H9 (cell line): ENCODE data around the gene TRA2B. TPM values are rescaled to one million over a fixed set of nuclear protein-coding genes. Genes with fewer than 3 reads are reported as not detected.
A peak's percentile ranks its signal among the peaks of the same experiment; 100 is the strongest.

Experiments used
- DNase-seq: peaks from one replicate; pipeline ENCODE4 v3.0.0-alpha.2; 2017
- H2AFZ ChIP-seq: one replicate; pipeline ENCODE4 v1.6.1; 2013; ENCODE audit warnings: mild to moderate bottlenecking, low read length, control low read depth, moderate library complexity
- H2AK5ac ChIP-seq: 2 replicates; pipeline ENCODE4 v1.6.1; 2013; ENCODE audit warnings: low read length, control low read depth, mixed read lengths; ENCODE audit not compliant: insufficient read length
- H2BK120ac ChIP-seq: one replicate; pipeline ENCODE4 v1.6.1; 2013; ENCODE audit warnings: low read depth, mild to moderate bottlenecking, low read length, control low read depth, inconsistent platforms; ENCODE audit not compliant: poor library complexity, severe bottlenecking
- H2BK12ac ChIP-seq: 2 replicates; pipeline ENCODE4 v1.6.1; 2013; ENCODE audit warnings: low read length, control low read depth, mixed read lengths, low read depth; ENCODE audit not compliant: insufficient read length
- H2BK15ac ChIP-seq: 2 replicates; pipeline ENCODE4 v1.6.1; 2013; ENCODE audit warnings: low read depth, low read length, control low read depth
- H2BK20ac ChIP-seq: one replicate; pipeline ENCODE4 v1.6.1; 2013; ENCODE audit warnings: low read depth, mild to moderate bottlenecking, low read length, control low read depth, inconsistent platforms; ENCODE audit not compliant: poor library complexity, severe bottlenecking
- H2BK5ac ChIP-seq: 2 replicates; pipeline ENCODE4 v1.6.1; 2013; ENCODE audit warnings: low read length, control low read depth, mixed read lengths; ENCODE audit not compliant: insufficient read length
- H3K14ac ChIP-seq: 2 replicates; pipeline ENCODE4 v1.6.1; 2013; ENCODE audit warnings: low read length, control low read depth; ENCODE audit not compliant: insufficient read depth
- H3K18ac ChIP-seq: 2 replicates; pipeline ENCODE4 v1.6.1; 2013; ENCODE audit warnings: low read depth, mild to moderate bottlenecking, mixed read lengths, low read length, control low read depth; ENCODE audit not compliant: insufficient read length
- H3K23ac ChIP-seq: 2 replicates; pipeline ENCODE4 v1.6.1; 2013; ENCODE audit warnings: low read length, control low read depth, mixed read lengths, low read depth; ENCODE audit not compliant: insufficient read length
- H3K23me2 ChIP-seq: 2 replicates; pipeline ENCODE4 v1.6.1; 2013; ENCODE audit warnings: low read depth, mild to moderate bottlenecking, mixed read lengths, low read length, control low read depth; ENCODE audit not compliant: insufficient read length, poor library complexity, severe bottlenecking
- H3K27ac ChIP-seq: 2 replicates; pipeline ENCODE4 v1.5.1; 2013; ENCODE audit warnings: low read length, control low read depth, mixed read lengths, low read depth; ENCODE audit not compliant: insufficient read length
- H3K27me3 ChIP-seq: 2 replicates; pipeline ENCODE4 v1.6.1; 2013; ENCODE audit warnings: low read length, control low read depth, inconsistent platforms; ENCODE audit not compliant: insufficient read depth
- H3K4ac ChIP-seq: 2 replicates; pipeline ENCODE4 v1.6.1; 2013; ENCODE audit warnings: low read depth, mild to moderate bottlenecking, control low read depth, inconsistent platforms, low read length, moderate library complexity
- H3K4me1 ChIP-seq: 2 replicates; pipeline ENCODE4 v1.6.1; 2013; ENCODE audit warnings: low read length, control low read depth, inconsistent platforms; ENCODE audit not compliant: insufficient read depth
- H3K4me2 ChIP-seq: 2 replicates; pipeline ENCODE4 v1.6.1; 2013; ENCODE audit warnings: low read length, control low read depth, mixed read lengths; ENCODE audit not compliant: insufficient read length, insufficient read depth
- H3K56ac ChIP-seq: 2 replicates; pipeline ENCODE4 v1.6.1; 2013; ENCODE audit warnings: low read depth, mild to moderate bottlenecking, mixed read lengths, low read length, control low read depth; ENCODE audit not compliant: insufficient read length
- H3K79me1 ChIP-seq: 2 replicates; pipeline ENCODE4 v1.6.1; 2013; ENCODE audit warnings: low read depth, mild to moderate bottlenecking, moderate library complexity, low read length, control low read depth, inconsistent platforms; ENCODE audit not compliant: insufficient read depth, poor library complexity, severe bottlenecking
- H3K79me2 ChIP-seq: 2 replicates; pipeline ENCODE4 v1.6.1; 2013; ENCODE audit warnings: low read length, control low read depth, inconsistent platforms; ENCODE audit not compliant: insufficient read depth
- H3K9ac ChIP-seq: 2 replicates; pipeline ENCODE4 v1.6.1; 2013; ENCODE audit warnings: low read length, control low read depth, mixed read lengths; ENCODE audit not compliant: insufficient read length; ENCODE audit errors: extremely low read depth
- H3K9me3 ChIP-seq: one replicate; pipeline ENCODE4 v1.6.1; 2013; ENCODE audit warnings: low read depth, low read length, inconsistent platforms; ENCODE audit not compliant: control insufficient read depth
- H3T11ph ChIP-seq: one replicate; pipeline ENCODE4 v1.6.1; 2013; ENCODE audit warnings: mild to moderate bottlenecking, low read length, control low read depth, inconsistent platforms
- H4K20me1 ChIP-seq: one replicate; pipeline ENCODE4 v1.6.1; 2013; ENCODE audit not compliant: control insufficient read depth, insufficient read length, insufficient read depth
- H4K5ac ChIP-seq: 2 replicates; pipeline ENCODE4 v1.6.1; 2013; ENCODE audit warnings: low read depth, mild to moderate bottlenecking, mixed read lengths, low read length, control low read depth; ENCODE audit not compliant: insufficient read length
- H4K8ac ChIP-seq: replicated peaks from 2 replicates; pipeline ENCODE4 v1.6.1; 2013; ENCODE audit warnings: low read length, control low read depth, mixed read lengths, low read depth; ENCODE audit not compliant: insufficient read length
- H4K91ac ChIP-seq: 2 replicates; pipeline ENCODE4 v1.6.1; 2013; ENCODE audit warnings: low read depth, mild to moderate bottlenecking, moderate library complexity, mixed read lengths, low read length, control low read depth; ENCODE audit not compliant: insufficient read length
- H3K27ac Mint-ChIP-seq, 3 experiments: 2 replicates in 2 of 3; 3 replicates in 1 of 3; pipeline ENCODE4 v1.8.0; 2020 to 2021; ENCODE audit warnings: mixed read lengths in 3 of 3, mild to moderate bottlenecking in 1 of 3, moderate library complexity in 1 of 3
- H3K27me3 Mint-ChIP-seq: 2 replicates; pipeline ENCODE4 v1.8.0; 2021; ENCODE audit warnings: low read depth, mild to moderate bottlenecking, moderate library complexity, mixed read lengths
- H3K36me3 Mint-ChIP-seq, 3 experiments: 2 replicates in 2 of 3; 3 replicates in 1 of 3; pipeline ENCODE4 v1.8.0; 2020 to 2021; ENCODE audit warnings: low read depth in 3 of 3, mixed read lengths in 3 of 3; ENCODE audit not compliant: insufficient read depth in 1 of 3
- H3K4me1 Mint-ChIP-seq, 2 experiments: 2 replicates each; pipeline ENCODE4 v1.8.0; 2020; ENCODE audit warnings: mixed read lengths in 2 of 2
- H3K4me3 Mint-ChIP-seq, 2 experiments: 2 replicates in 1 of 2; 3 replicates in 1 of 2; pipeline ENCODE4 v1.8.0; 2020 to 2021; ENCODE audit warnings: mild to moderate bottlenecking in 2 of 2, mixed read lengths in 2 of 2, moderate library complexity in 1 of 2
- H3K9me3 Mint-ChIP-seq, 2 experiments: 2 replicates in 1 of 2; 3 replicates in 1 of 2; pipeline ENCODE4 v1.8.0; 2020; ENCODE audit warnings: mild to moderate bottlenecking in 2 of 2, mixed read lengths in 2 of 2, moderate library complexity in 1 of 2
- WGBS: extraction: QIAGEN DNeasy Blood & Tissue Kit; methylation state at CpG from one replicate; pipeline ENCODE4 v1.1.7; 2013; ENCODE audit warnings: missing lambda C conversion rate, low lambda C conversion rate, mixed read lengths; ENCODE audit not compliant: insufficient read length; ENCODE audit errors: extremely low coverage; 5-methylcytosine and 5-hydroxymethylcytosine counted together
- total RNA-seq: library from RNA; stranded (reverse); gene quantifications from 2 replicates; pipeline ENCODE4 v1.2.1, GENCODE V29; 2021
- TF ChIP-seq, protein P1 (sequence below): fragments of 200-600 bp; sonication (generic); conservative IDR thresholded peaks from 3 replicates; pipeline ENCODE4 v1.8.0; 2021; ENCODE audit warnings: antibody characterized with exemption, mild to moderate bottlenecking

Gene TRA2B
- total RNA-seq, 1 experiment from 2014 or later, result 344 TPM

- H3K9me3 Mint-ChIP-seq, result peaks cover 10 to 15% of the 10 kb centered on the region in 2 experiments
- Histone ChIP-seq H3K9me3 (no peaks in the 10 kb centered on the region), H2BK15ac (no peak overlapping the region), H4K8ac (no peak overlapping the region), H3K56ac (no peak overlapping the region), H3K79me2 (peaks cover 82% of the 10 kb centered on the region), H3K18ac (no peak overlapping the region), H2BK20ac (no peak overlapping the region), H3K23me2 (peaks cover 15% of the 10 kb centered on the region), H4K20me1 (no peaks in the 10 kb centered on the region), H4K91ac (no peak overlapping the region), H2BK5ac (no peak overlapping the region), H3K23ac (no peak overlapping the region), H4K5ac (no peak overlapping the region), H3K9ac (peak overlapping the region; percentile 6), H2BK120ac (no peak overlapping the region), H2BK12ac (no peak overlapping the region), H2AK5ac (no peak overlapping the region), H3K4me1 (peaks cover 13% of the 10 kb centered on the region), H3K79me1 (no peaks in the 10 kb centered on the region), H2AFZ (no peak overlapping the region), H3K14ac (no peak overlapping the region), H3K4me2 (peak overlapping the region; percentile 98), H3K27me3 (no peaks in the 10 kb centered on the region), H3K4ac (no peak overlapping the region), H3K27ac (no peak overlapping the region), H3T11ph (no peak overlapping the region)
- H3K27ac Mint-ChIP-seq, result peak overlapping the region; percentile 7 to 67 (median 28); a peak in 5 of 7 replicates
- no CpG with 5 or more reads among the region's 6 CpGs for WGBS
- peaks cover 57 to 61% of the 10 kb centered on the region in 2 experiments for H3K4me1 Mint-ChIP-seq
- TF ChIP-seq, protein P1, sequence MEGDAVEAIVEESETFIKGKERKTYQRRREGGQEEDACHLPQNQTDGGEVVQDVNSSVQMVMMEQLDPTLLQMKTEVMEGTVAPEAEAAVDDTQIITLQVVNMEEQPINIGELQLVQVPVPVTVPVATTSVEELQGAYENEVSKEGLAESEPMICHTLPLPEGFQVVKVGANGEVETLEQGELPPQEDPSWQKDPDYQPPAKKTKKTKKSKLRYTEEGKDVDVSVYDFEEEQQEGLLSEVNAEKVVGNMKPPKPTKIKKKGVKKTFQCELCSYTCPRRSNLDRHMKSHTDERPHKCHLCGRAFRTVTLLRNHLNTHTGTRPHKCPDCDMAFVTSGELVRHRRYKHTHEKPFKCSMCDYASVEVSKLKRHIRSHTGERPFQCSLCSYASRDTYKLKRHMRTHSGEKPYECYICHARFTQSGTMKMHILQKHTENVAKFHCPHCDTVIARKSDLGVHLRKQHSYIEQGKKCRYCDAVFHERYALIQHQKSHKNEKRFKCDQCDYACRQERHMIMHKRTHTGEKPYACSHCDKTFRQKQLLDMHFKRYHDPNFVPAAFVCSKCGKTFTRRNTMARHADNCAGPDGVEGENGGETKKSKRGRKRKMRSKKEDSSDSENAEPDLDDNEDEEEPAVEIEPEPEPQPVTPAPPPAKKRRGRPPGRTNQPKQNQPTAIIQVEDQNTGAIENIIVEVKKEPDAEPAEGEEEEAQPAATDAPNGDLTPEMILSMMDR, result no peak
- peaks cover 7% of the 10 kb centered on the region for H3K27me3 Mint-ChIP-seq
- H3K36me3 Mint-ChIP-seq, result peaks cover 65 to 81% (median 73%) of the 10 kb centered on the region in 3 experiments
- H3K4me3 Mint-ChIP-seq, result peak overlapping the region; percentile 100
- no peak for DNase-seq
Observed at GRCh38 chr3:185934174-185934557, 3.6 kb downstream of the TRA2B start.
